Panc1 (cell line): Measurements from ENCODE around the gene ADD1. TPM values are rescaled to one million over a fixed set of nuclear protein-coding genes. Genes with fewer than 3 reads are reported as not detected.

Source experiments
- ATAC-seq: fragments of 200-7000 bp; cut with Tn5 transposase; 2 replicates; pipeline ENCODE4 v1.9.1; 2020; ENCODE audit warnings: mild to moderate bottlenecking, moderate library complexity
- BruUV-seq: library from RNA; stranded (reverse); fragments of 400-500 nt; replicated peaks from 2 replicates; lab custom pipeline; 2021; lab: Mats Ljungman, UMichigan
- CTCF ChIA-PET: fragments of 300-600 bp; sonication (Branson Sonifier 250); formaldehyde crosslinking; loops from one replicate; lab custom pipeline; 2022; ENCODE audit warnings: antibody characterized with exemption; lab: Charles Lee
- POLR2A ChIA-PET: fragments of 300-600 bp; sonication (Branson Sonifier 250); formaldehyde crosslinking; loops from one replicate; lab custom pipeline; 2022; ENCODE audit warnings: antibody characterized with exemption; lab: Charles Lee
- DNase-seq: peaks from one replicate; pipeline ENCODE4 v3.0.0-alpha.2; 2010; ENCODE audit warnings: low read depth, low spot score
- H3K27ac ChIP-seq: 2 replicates; pipeline ENCODE4 v1.5.1; 2011; ENCODE audit warnings: mild to moderate bottlenecking, low read length, inconsistent platforms
- H3K27me3 ChIP-seq: fragments of 200-500 bp; sonication (Bioruptor generic); 2 replicates; pipeline ENCODE4 v1.6.0; 2014; ENCODE audit warnings: low read length, inconsistent platforms; ENCODE audit not compliant: control insufficient read depth, insufficient read depth
- H3K36me3 ChIP-seq: fragments of 200-500 bp; sonication (Bioruptor generic); 2 replicates; pipeline ENCODE4 v1.5.1; 2014; ENCODE audit warnings: inconsistent platforms, mild to moderate bottlenecking, low read length, moderate library complexity; ENCODE audit not compliant: control insufficient read depth, insufficient read depth
- H3K4me1 ChIP-seq: 2 replicates; pipeline ENCODE4 v1.5.1; 2011; ENCODE audit warnings: inconsistent platforms, mild to moderate bottlenecking, low read length, moderate library complexity; ENCODE audit not compliant: control insufficient read depth, insufficient read depth
- H3K4me3 ChIP-seq, 2 experiments: 2 replicates each; pipeline ENCODE4 v1.5.1; 2011 to 2012; ENCODE audit warnings: low read depth in 2 of 2, low read length in 2 of 2, mild to moderate bottlenecking in 2 of 2, inconsistent platforms in 1 of 2, moderate library complexity in 1 of 2
- H3K9me3 ChIP-seq: fragments of 200-500 bp; sonication (Bioruptor generic); 2 replicates; pipeline ENCODE4 v1.5.1; 2014; ENCODE audit warnings: low read depth, mild to moderate bottlenecking, inconsistent platforms, low read length, moderate library complexity; ENCODE audit not compliant: control insufficient read depth, insufficient read depth
- CTCF ChIP-seq: fragments of 450-650 bp; IDR thresholded peaks from 2 replicates; pipeline ENCODE4 v1.5.1; 2017; ENCODE audit warnings: mild to moderate bottlenecking
- POLR2AphosphoS5 ChIP-seq: IDR thresholded peaks from 2 replicates; pipeline ENCODE4 v1.6.1; 2012; ENCODE audit warnings: mild to moderate bottlenecking, low read depth, low read length, moderate library complexity
- SIN3A ChIP-seq: IDR thresholded peaks from 2 replicates; pipeline ENCODE4 v1.6.1; 2012; ENCODE audit warnings: low read depth, mild to moderate bottlenecking, low read length, moderate library complexity, borderline replicate concordance; ENCODE audit not compliant: insufficient read depth
- TCF7L2 ChIP-seq: IDR thresholded peaks from 2 replicates; pipeline ENCODE4 v1.6.1; 2011; ENCODE audit warnings: mild to moderate bottlenecking, low read depth, low read length, inconsistent platforms
- in situ Hi-C: cut with HindIII; loops from 2 replicates; pipeline ENCODE4 v1.10.0; 2016; ENCODE audit warnings: low sequenced_read_pairs, low pct_unique_long_range_greater_than_20kb
- intact Hi-C: fragments of 100-400 bp; cut with micrococcal nuclease; formaldehyde crosslinking; loops from one replicate; pipeline ENCODE4 v1.10.0; 2022; ENCODE audit not compliant: unreplicated experiment
- total RNA-seq: library from RNA; stranded (reverse); gene quantifications from one replicate; pipeline ENCODE4 v1.2.1, GENCODE V29; 2021; ENCODE audit not compliant: unreplicated experiment
- TF ChIP-seq, protein P1 (sequence below), 2 experiments: IDR thresholded peaks; 2 replicates each; pipeline ENCODE4 v1.6.1; 2011 to 2012; ENCODE audit warnings: low read depth in 2 of 2, control low read depth in 1 of 2, low read length in 1 of 2, mild to moderate bottlenecking in 1 of 2, moderate library complexity in 1 of 2; ENCODE audit not compliant: insufficient read depth in 1 of 2

Gene ADD1
- total RNA-seq, 1 experiment from 2014 or later = 158 TPM

DNA sequence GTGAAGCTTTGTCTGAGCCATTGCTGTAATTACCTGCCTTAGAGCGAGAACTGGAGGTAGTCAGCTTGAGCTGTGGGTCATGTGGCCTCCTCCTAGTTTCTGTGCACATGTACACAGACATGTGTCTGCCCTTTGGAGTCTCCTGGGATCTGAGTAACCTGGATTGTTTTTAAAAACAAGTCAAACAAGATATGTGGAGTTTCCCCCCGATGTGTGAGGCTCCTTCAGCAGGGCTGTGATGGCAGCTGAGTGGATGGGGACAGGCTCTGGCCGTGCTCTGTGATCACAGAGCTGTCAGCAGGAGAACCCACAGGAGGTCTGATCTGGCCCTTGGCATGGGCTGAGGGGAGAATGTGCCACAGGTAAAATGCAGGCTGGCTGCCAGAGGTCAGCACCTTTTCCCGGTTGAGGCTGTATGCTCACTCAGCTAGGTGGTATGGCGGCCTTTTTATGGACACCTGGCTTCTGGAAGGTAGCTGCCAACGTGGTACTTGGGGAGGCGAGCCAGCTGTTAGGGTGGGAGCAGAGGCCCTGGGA lies 81.2 kb downstream of the ADD1 start:
- ChIA-PET CTCF (no interaction called here), POLR2A (no interaction called here)
- TF ChIP-seq, protein P1, sequence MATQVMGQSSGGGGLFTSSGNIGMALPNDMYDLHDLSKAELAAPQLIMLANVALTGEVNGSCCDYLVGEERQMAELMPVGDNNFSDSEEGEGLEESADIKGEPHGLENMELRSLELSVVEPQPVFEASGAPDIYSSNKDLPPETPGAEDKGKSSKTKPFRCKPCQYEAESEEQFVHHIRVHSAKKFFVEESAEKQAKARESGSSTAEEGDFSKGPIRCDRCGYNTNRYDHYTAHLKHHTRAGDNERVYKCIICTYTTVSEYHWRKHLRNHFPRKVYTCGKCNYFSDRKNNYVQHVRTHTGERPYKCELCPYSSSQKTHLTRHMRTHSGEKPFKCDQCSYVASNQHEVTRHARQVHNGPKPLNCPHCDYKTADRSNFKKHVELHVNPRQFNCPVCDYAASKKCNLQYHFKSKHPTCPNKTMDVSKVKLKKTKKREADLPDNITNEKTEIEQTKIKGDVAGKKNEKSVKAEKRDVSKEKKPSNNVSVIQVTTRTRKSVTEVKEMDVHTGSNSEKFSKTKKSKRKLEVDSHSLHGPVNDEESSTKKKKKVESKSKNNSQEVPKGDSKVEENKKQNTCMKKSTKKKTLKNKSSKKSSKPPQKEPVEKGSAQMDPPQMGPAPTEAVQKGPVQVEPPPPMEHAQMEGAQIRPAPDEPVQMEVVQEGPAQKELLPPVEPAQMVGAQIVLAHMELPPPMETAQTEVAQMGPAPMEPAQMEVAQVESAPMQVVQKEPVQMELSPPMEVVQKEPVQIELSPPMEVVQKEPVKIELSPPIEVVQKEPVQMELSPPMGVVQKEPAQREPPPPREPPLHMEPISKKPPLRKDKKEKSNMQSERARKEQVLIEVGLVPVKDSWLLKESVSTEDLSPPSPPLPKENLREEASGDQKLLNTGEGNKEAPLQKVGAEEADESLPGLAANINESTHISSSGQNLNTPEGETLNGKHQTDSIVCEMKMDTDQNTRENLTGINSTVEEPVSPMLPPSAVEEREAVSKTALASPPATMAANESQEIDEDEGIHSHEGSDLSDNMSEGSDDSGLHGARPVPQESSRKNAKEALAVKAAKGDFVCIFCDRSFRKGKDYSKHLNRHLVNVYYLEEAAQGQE (IDR thresholded peaks at IDR 0.05; ENCODE audit: insufficient read depth in 1 of 2, low read depth in 2 of 2, low read length in 1 of 2) = no peak
- TF ChIP-seq POLR2AphosphoS5 (no peak), TCF7L2 (no peak), SIN3A (no peak), CTCF (no peak)
- ATAC-seq = no peak
- Histone ChIP-seq H3K4me1 (no peaks in the 10 kb centered on the region; the same call in 1 of the 2 replicates), H3K4me3 (no peak overlapping the region), H3K27ac (no peak overlapping the region), H3K27me3 (no peaks in the 10 kb centered on the region), H3K9me3 (no peaks in the 10 kb centered on the region), H3K36me3 (no peaks in the 10 kb centered on the region)
- DNase-seq = no peak
- intact Hi-C loops (no loop called here), in situ Hi-C loops (no loop called here)
- no TSS peak for BruUV-seq

DNA sequence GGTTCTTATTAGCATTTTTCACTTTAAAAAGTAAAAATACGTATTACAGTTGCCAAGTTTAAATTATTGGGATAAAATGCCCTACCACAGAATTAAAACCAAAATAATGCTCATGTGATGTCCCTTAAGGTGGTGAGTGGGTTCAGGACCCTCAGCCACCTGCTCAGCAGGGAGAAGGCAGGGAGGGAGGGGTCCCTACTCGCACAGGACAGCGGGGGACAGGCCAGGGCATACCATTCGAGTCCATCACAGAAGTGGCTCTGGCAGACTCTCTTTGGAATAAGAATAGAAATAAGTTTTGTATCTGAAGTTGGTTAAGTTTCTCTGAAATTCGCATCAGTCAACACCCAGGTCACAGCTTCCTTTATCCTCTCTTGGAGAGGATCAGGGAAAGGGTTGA lies 81.9 kb downstream of the ADD1 start:
- in situ Hi-C loops = no loop called here
- Histone ChIP-seq H3K27me3 (no peaks in the 10 kb centered on the region), H3K27ac (no peak overlapping the region), H3K9me3 (no peaks in the 10 kb centered on the region), H3K4me3 (no peak overlapping the region), H3K4me1 (peaks cover 3% of the 10 kb centered on the region; the same call in 1 of the 2 replicates), H3K36me3 (no peaks in the 10 kb centered on the region)
- ATAC-seq (no peak), DNase-seq (no peak)
- TF ChIP-seq TCF7L2 = no peak
- TF ChIP-seq CTCF = no peak
- TF ChIP-seq, protein P1 (IDR thresholded peaks at IDR 0.05; ENCODE audit: insufficient read depth in 1 of 2, low read depth in 2 of 2, low read length in 1 of 2) = no peak
- no peak for TF ChIP-seq SIN3A
- no peak for TF ChIP-seq POLR2AphosphoS5
- intact Hi-C loops = no loop called here
- ChIA-PET CTCF (no interaction called here), POLR2A (no interaction called here)
- BruUV-seq = no TSS peak
